ENCODE data around the gene ODF2.
A peak's percentile ranks its signal among the peaks of the same experiment; 100 is the strongest.

DNA sequence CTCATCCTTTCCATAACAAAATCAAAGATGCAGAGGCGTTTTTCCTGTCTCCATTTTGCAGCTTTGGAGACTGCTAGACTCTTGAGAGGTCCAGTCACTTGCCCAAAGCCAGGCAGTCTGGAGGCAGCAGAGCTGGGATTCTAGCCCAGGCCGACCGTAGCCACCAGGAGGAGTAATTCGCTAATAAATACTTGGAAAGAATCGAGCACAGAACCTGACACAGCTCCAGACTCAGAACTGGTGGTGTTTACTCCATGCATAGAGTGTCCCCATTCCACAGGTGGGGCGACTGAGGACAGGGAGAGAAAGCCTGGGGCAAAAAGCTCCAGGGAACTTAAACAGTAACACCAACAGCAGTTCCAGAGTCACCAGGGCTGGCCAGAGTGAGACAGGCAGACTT, 45.8 kb upstream of the ODF2 start:
- TF ChIP-seq, protein P1, sequence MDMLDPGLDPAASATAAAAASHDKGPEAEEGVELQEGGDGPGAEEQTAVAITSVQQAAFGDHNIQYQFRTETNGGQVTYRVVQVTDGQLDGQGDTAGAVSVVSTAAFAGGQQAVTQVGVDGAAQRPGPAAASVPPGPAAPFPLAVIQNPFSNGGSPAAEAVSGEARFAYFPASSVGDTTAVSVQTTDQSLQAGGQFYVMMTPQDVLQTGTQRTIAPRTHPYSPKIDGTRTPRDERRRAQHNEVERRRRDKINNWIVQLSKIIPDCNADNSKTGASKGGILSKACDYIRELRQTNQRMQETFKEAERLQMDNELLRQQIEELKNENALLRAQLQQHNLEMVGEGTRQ (IDR thresholded peaks at IDR 0.05; ENCODE audit: low read length): no peak
- TF ChIP-seq YY1 (IDR thresholded peaks at IDR 0.05; ENCODE audit: low read depth, low read length) (no peak), RAD21 (IDR thresholded peaks at IDR 0.05 in 1 of 2, conservative IDR thresholded peaks at IDR 0.05 in 1 of 2; ENCODE audit: low read depth in 2 of 2, low read length in 2 of 2) (peak in 1 of 2 experiments; percentile 52; a peak in 3 of 4 replicates), GABPA (IDR thresholded peaks at IDR 0.05; ENCODE audit: borderline replicate concordance, insufficient read depth, low read length) (no peak), POLR2AphosphoS5 (IDR thresholded peaks at IDR 0.05; ENCODE audit: low read depth, low read length) (no peak), SIN3A (conservative IDR thresholded peaks at IDR 0.05 in 1 of 2, IDR thresholded peaks at IDR 0.05 in 1 of 2; ENCODE audit: low read depth in 1 of 2, low read length in 2 of 2) (no peak), SRF (IDR thresholded peaks at IDR 0.05; ENCODE audit: low read depth, low read length) (no peak), GTF2F1 (IDR thresholded peaks at IDR 0.05; ENCODE audit: borderline replicate concordance, low read depth, low read length) (no peak), MAFK (IDR thresholded peaks at IDR 0.05; ENCODE audit: low read depth, low read length) (no peak), EZH2 (IDR thresholded peaks at IDR 0.05; ENCODE audit: low read depth, low read length, severe bottlenecking) (peak; percentile 14), EP300 (IDR thresholded peaks at IDR 0.05; ENCODE audit: borderline replicate concordance in 1 of 2, low read depth in 2 of 2, low read length in 2 of 2) (no peak)
- TF ChIP-seq, protein P2, sequence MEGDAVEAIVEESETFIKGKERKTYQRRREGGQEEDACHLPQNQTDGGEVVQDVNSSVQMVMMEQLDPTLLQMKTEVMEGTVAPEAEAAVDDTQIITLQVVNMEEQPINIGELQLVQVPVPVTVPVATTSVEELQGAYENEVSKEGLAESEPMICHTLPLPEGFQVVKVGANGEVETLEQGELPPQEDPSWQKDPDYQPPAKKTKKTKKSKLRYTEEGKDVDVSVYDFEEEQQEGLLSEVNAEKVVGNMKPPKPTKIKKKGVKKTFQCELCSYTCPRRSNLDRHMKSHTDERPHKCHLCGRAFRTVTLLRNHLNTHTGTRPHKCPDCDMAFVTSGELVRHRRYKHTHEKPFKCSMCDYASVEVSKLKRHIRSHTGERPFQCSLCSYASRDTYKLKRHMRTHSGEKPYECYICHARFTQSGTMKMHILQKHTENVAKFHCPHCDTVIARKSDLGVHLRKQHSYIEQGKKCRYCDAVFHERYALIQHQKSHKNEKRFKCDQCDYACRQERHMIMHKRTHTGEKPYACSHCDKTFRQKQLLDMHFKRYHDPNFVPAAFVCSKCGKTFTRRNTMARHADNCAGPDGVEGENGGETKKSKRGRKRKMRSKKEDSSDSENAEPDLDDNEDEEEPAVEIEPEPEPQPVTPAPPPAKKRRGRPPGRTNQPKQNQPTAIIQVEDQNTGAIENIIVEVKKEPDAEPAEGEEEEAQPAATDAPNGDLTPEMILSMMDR (IDR thresholded peaks at IDR 0.05; ENCODE audit: control extremely low read depth in 1 of 3, insufficient read depth in 1 of 3, low read depth in 1 of 3, low read length in 3 of 3): peak; percentile 35 to 48 (median 45)
- TF ChIP-seq, protein P3, sequence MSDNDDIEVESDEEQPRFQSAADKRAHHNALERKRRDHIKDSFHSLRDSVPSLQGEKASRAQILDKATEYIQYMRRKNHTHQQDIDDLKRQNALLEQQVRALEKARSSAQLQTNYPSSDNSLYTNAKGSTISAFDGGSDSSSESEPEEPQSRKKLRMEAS (IDR thresholded peaks at IDR 0.05): no peak

Data from H1 (cell line).